HCT116 (cell line): ENCODE measurements around the gene ICOSLG. TPM values are rescaled to one million over a fixed set of nuclear protein-coding genes. Genes with fewer than 3 reads are reported as not detected.

Source experiments
- ATAC-seq: fragments of 200-7000 bp; cut with Tn5 transposase; 2 replicates; pipeline ENCODE4 v1.9.1; 2020; ENCODE audit warnings: mild to moderate bottlenecking, moderate library complexity
- BruUV-seq: library from RNA; stranded (reverse); fragments of 400-500 nt; replicated peaks from 2 replicates; lab custom pipeline; 2021; lab: Mats Ljungman, UMichigan
- CTCF ChIA-PET: fragments of 300-600 bp; sonication (Branson Sonifier 250); formaldehyde crosslinking; loops from one replicate; lab custom pipeline; 2021; ENCODE audit warnings: antibody characterized with exemption; lab: Charles Lee
- POLR2A ChIA-PET: fragments of 300-600, 350-600 bp; sonication (Branson Sonifier 250); formaldehyde crosslinking; loops from one replicate; lab custom pipeline; 2021; ENCODE audit warnings: antibody characterized with exemption; lab: Charles Lee
- RAD21 ChIA-PET, 2 experiments: fragments of 300-600 bp; sonication (Branson Sonifier 250); formaldehyde crosslinking; loops; one replicate each; lab custom pipeline; 2023; ENCODE audit warnings: low total read pairs in 2 of 2; ENCODE audit not compliant: uncharacterized antibody in 2 of 2, unreplicated experiment in 2 of 2, low non-redundant PET in 1 of 2; lab: Charles Lee
- DNase-seq: peaks from one replicate; pipeline ENCODE4 v3.0.0-alpha.2; 2010; ENCODE audit warnings: low read depth, low spot score
- H2AFZ ChIP-seq: fragments of 200-600 bp; shearing (Covaris generic), sonication (generic); 2 replicates; pipeline ENCODE4 v1.6.1; 2017; ENCODE audit warnings: low read depth, mixed run types, mixed read lengths, antibody characterized with exemption, low read length; ENCODE audit not compliant: poor library complexity, severe bottlenecking
- H3K27ac ChIP-seq: 2 replicates; pipeline ENCODE4 v1.5.1; 2012; ENCODE audit warnings: low read depth, low read length
- H3K27me3 ChIP-seq: fragments of 200-600 bp; sonication (generic); 2 replicates; pipeline ENCODE4 v1.6.1; 2016; ENCODE audit warnings: mixed run types, low read length, mixed read lengths; ENCODE audit not compliant: insufficient read depth
- H3K36me3 ChIP-seq, 2 experiments: fragments of 200-500 bp in 1 of 2; fragments of 200-600 bp in 1 of 2; sonication (Bioruptor generic) in 1 of 2; sonication (generic) in 1 of 2; 2 replicates each; pipeline versions ENCODE4 v1.5.1 to v1.6.1; 2014 to 2016; ENCODE audit warnings: low read length in 2 of 2, inconsistent platforms in 1 of 2, mixed read lengths in 1 of 2, mixed run types in 1 of 2; ENCODE audit not compliant: insufficient read depth in 2 of 2, control insufficient read depth in 1 of 2
- H3K4me1 ChIP-seq, 2 experiments: fragments of 200-600 bp in 1 of 2; sonication (generic) in 1 of 2; 2 replicates each; pipeline versions ENCODE4 v1.5.1 to v1.6.1; 2012 to 2017; ENCODE audit warnings: low read length in 2 of 2, inconsistent platforms in 1 of 2, mild to moderate bottlenecking in 1 of 2, mixed read lengths in 1 of 2, mixed run types in 1 of 2, moderate library complexity in 1 of 2; ENCODE audit not compliant: insufficient read depth in 2 of 2, control insufficient read depth in 1 of 2
- H3K4me2 ChIP-seq: fragments of 200-600 bp; sonication (generic); 2 replicates; pipeline ENCODE4 v1.6.1; 2017; ENCODE audit warnings: mixed run types, low read length, mixed read lengths
- H3K4me3 ChIP-seq, 2 experiments: fragments of 200-600 bp in 1 of 2; sonication (generic) in 1 of 2; replicated peaks in 1 of 2; 2 replicates each; pipeline ENCODE4 v1.5.1; 2011 to 2016; ENCODE audit warnings: low read length in 2 of 2, control low read depth in 1 of 2, low read depth in 1 of 2, mild to moderate bottlenecking in 1 of 2, mixed read lengths in 1 of 2, mixed run types in 1 of 2
- H3K79me2 ChIP-seq: fragments of 200-600 bp; sonication (generic); 2 replicates; pipeline ENCODE4 v1.6.1; 2017; ENCODE audit warnings: mild to moderate bottlenecking, mixed run types, low read length, moderate library complexity, mixed read lengths; ENCODE audit not compliant: insufficient read depth
- H3K9ac ChIP-seq: fragments of 200-600 bp; sonication (generic); 2 replicates; pipeline ENCODE4 v1.6.1; 2016; ENCODE audit warnings: low read length, mixed read lengths
- H3K9me2 ChIP-seq: fragments of 200-600 bp; sonication (generic), shearing (Covaris generic); 2 replicates; pipeline ENCODE4 v1.6.1; 2017; ENCODE audit warnings: mixed run types, mild to moderate bottlenecking, moderate library complexity; ENCODE audit not compliant: insufficient read depth
- H3K9me3 ChIP-seq, 2 experiments: fragments of 200-500 bp in 1 of 2; fragments of 200-600 bp in 1 of 2; sonication (Bioruptor generic) in 1 of 2; sonication (generic) in 1 of 2; 2 replicates each; pipeline ENCODE4 v1.6.1; 2014 to 2017; ENCODE audit warnings: low read length in 2 of 2, mixed read lengths in 2 of 2, inconsistent platforms in 1 of 2, low read depth in 1 of 2, mild to moderate bottlenecking in 1 of 2, mixed run types in 1 of 2, moderate library complexity in 1 of 2; ENCODE audit not compliant: control insufficient read depth in 1 of 2, insufficient read depth in 1 of 2
- H4K20me1 ChIP-seq: fragments of 200-600 bp; sonication (generic), shearing (Covaris generic); 2 replicates; pipeline ENCODE4 v1.6.1; 2017; ENCODE audit warnings: mixed run types, mild to moderate bottlenecking, moderate library complexity; ENCODE audit not compliant: insufficient read depth
- CBX3 ChIP-seq: IDR thresholded peaks from 2 replicates; pipeline ENCODE4 v1.6.1; 2012; ENCODE audit warnings: low read depth
- CEBPB ChIP-seq: IDR thresholded peaks from 2 replicates; pipeline ENCODE4 v1.6.1; 2012; ENCODE audit warnings: low read depth
- EGR1 ChIP-seq: IDR thresholded peaks from 2 replicates; pipeline ENCODE4 v1.6.1; 2012; ENCODE audit warnings: low read depth
- EZH2 ChIP-seq: fragments of 200-600 bp; sonication (generic); IDR thresholded peaks from 2 replicates; pipeline ENCODE4 v1.6.1; 2017; ENCODE audit warnings: antibody characterized with exemption, mixed run types
- EZH2phosphoT487 ChIP-seq: fragments of 200-600 bp; IDR thresholded peaks from 2 replicates; pipeline ENCODE4 v1.6.1; 2018; ENCODE audit warnings: antibody characterized with exemption, borderline replicate concordance
- FOSL1 ChIP-seq: IDR thresholded peaks from 2 replicates; pipeline ENCODE4 v1.6.1; 2012; ENCODE audit warnings: low read depth
- JUND ChIP-seq: IDR thresholded peaks from 2 replicates; pipeline ENCODE4 v1.6.1; 2012
- POLR2A ChIP-seq: IDR thresholded peaks from 2 replicates; pipeline ENCODE4 v1.7.0; 2011; ENCODE audit warnings: borderline replicate concordance; ENCODE audit not compliant: insufficient read depth, insufficient read length; ENCODE audit errors: extremely low read depth
- SIN3A ChIP-seq: IDR thresholded peaks from 2 replicates; pipeline ENCODE4 v1.6.1; 2012; ENCODE audit warnings: low read depth
- SP1 ChIP-seq: IDR thresholded peaks from 2 replicates; pipeline ENCODE4 v1.6.1; 2012; ENCODE audit warnings: low read depth
- SRF ChIP-seq: IDR thresholded peaks from 2 replicates; pipeline ENCODE4 v1.6.1; 2012; ENCODE audit warnings: low read depth
- TCF7L2 ChIP-seq: IDR thresholded peaks from 2 replicates; pipeline ENCODE4 v1.7.0; 2011; ENCODE audit warnings: borderline replicate concordance, inconsistent platforms; ENCODE audit not compliant: insufficient read depth, insufficient read length; ENCODE audit errors: extremely low read depth
- YY1 ChIP-seq: IDR thresholded peaks from 2 replicates; pipeline ENCODE4 v1.6.1; 2011; ENCODE audit warnings: low read length, low read depth, moderate library complexity, mild to moderate bottlenecking; ENCODE audit not compliant: insufficient replicate concordance; ENCODE audit errors: extremely low read depth
- intact Hi-C: fragments of 100-400 bp; cut with micrococcal nuclease; formaldehyde crosslinking; loops from 2 replicates; pipeline ENCODE4 v1.10.0; 2022
- total RNA-seq: library from RNA; stranded (reverse); gene quantifications from one replicate; pipeline ENCODE4 v1.2.1, GENCODE V29; 2021; ENCODE audit not compliant: unreplicated experiment
- TF ChIP-seq, protein P1 (sequence below), 3 experiments: fragments of 200-600 bp in 1 of 3; sonication (generic) in 1 of 3; IDR thresholded peaks in 2 of 3; conservative IDR thresholded peaks in 1 of 3; 2 replicates each; pipeline ENCODE4 v1.5.1; 2012 to 2017; ENCODE audit warnings: low read depth in 2 of 3, low read length in 2 of 3, antibody characterized with exemption in 1 of 3, borderline replicate concordance in 1 of 3, control low read depth in 1 of 3, mild to moderate bottlenecking in 1 of 3, mixed read lengths in 1 of 3, mixed run types in 1 of 3, moderate library complexity in 1 of 3; ENCODE audit not compliant: insufficient read depth in 1 of 3
- TF ChIP-seq, protein P2 (sequence below): IDR thresholded peaks from 2 replicates; pipeline ENCODE4 v1.6.1; 2012
- TF ChIP-seq, protein P3 (sequence below): IDR thresholded peaks from 2 replicates; pipeline ENCODE4 v1.6.1; 2012

The ICOSLG gene
- total RNA-seq, 1 experiment from 2014 or later = 4.7 TPM

DNA sequence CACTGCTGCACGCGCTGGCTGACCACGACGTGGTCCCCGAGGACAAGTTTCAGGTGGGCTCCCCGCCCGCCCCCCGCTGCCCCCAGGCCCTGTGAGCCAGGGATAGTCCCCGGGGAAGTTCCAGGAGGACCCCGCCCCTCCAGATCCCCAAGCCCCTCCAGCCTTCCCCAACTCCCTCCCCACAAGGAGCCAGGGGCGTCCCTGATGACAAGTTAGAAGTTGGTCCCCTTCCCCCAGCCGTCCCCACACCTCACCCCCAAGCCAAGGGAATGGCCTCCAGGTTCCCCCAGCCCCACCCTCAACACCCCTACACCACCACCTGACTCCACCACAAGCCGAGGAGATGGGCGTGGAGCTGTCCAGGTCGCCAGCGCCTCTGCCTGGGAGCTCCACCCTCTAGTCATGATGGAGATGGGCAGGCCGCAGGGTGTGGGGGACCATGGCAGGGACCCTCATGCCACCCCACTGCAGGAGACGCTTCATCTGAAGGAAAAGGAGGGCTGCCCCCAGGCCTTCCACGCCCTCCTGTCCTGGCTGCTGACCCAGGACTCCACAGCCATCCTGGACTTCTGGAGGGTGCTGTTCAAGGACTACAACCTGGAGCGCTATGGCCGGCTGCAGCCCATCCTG is 45.5 kb upstream of the ICOSLG start:
- DNase-seq (no peak), ATAC-seq (no peak)
- H3K9me3 ChIP-seq = no peaks in the 10 kb centered on the region
- ChIA-PET CTCF (interaction anchor here (1.7 kb wide), 1 partner anchor 12 kb away, joined by 8 read pairs; no protein-coding TSS in a partner anchor), RAD21 (no interaction called here), POLR2A (no interaction called here)
- no TSS peak for BruUV-seq
- no peaks in the 10 kb centered on the region for H3K9me2 ChIP-seq
- no peak for TF ChIP-seq SIN3A
- no peaks in the 10 kb centered on the region for H3K36me3 ChIP-seq
- no peak overlapping the region for H2AFZ ChIP-seq
- H3K9ac ChIP-seq = no peak overlapping the region
- no peak overlapping the region for H3K4me3 ChIP-seq
- H3K4me1 ChIP-seq = no peaks in the 10 kb centered on the region
- intact Hi-C loops = no loop called here
- H4K20me1 ChIP-seq = no peaks in the 10 kb centered on the region
- H3K27me3 ChIP-seq = no peaks in the 10 kb centered on the region
- no peak overlapping the region for H3K4me2 ChIP-seq
- no peaks in the 10 kb centered on the region for H3K79me2 ChIP-seq
- no peak overlapping the region for H3K27ac ChIP-seq

DNA sequence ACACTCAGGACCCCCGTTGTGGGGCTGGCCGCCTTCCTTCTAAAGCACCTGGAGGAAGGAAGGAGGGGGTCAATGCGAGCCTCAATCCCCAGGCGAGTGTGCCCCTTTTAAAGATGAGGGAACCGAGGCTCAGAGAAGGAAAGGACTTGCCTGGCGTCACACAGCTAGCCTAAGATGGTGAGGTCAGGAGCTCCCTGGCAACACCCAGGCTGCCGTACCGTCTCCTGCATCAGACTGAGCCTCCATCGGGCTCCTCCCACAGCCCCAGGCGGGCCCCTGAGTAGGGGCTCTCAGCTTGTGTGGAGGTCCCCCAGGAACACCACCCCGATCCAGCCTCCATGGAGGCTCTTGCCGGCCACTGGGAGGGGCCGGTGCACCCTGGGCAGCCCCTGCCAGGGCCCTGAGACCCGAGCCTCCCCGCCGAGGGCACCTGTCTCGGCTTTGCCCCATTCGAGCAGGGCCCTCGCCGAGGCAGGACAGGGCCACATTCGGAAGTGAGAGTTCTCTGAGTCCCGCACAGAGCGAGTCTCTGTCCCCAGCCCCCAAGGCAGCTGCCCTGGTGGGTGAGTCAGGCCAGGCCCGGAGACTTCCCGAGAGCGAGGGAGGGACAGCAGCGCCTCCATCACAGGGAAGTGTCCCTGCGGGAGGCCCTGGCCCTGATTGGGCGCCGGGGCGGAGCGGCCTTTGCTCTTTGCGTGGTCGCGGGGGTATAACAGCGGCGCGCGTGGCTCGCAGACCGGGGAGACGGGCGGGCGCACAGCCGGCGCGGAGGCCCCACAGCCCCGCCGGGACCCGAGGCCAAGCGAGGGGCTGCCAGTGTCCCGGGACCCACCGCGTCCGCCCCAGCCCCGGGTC is 44.6 kb upstream of the ICOSLG start, which contains the start of gene AIRE:
TSS of gene AIRE (plus strand) at position 739 of the 855 bp plus-strand sequence. CDS start 131 bp downstream, outside the sequence.
- Histone ChIP-seq H3K4me3 (no peak within 1 kb of the TSS), H4K20me1 (no peaks in the 10 kb centered on the region), H3K27ac (no peak within 1 kb of the TSS), H3K27me3 (no peaks in the 10 kb centered on the region), H3K4me2 (no peak within 1 kb of the TSS), H3K9me3 (no peaks in the 10 kb centered on the region), H3K9ac (no peak within 1 kb of the TSS), H2AFZ (no peak within 1 kb of the TSS), H3K4me1 (no peaks in the 10 kb centered on the region), H3K79me2 (no peaks in the 10 kb centered on the region), H3K36me3 (no peaks in the 10 kb centered on the region), H3K9me2 (no peaks in the 10 kb centered on the region)
- DNase-seq = no peak
- ChIA-PET CTCF (interaction anchor here (1.7 kb wide), 1 partner anchor 12 kb away, joined by 8 read pairs; no protein-coding TSS in a partner anchor), RAD21 (no interaction called here), POLR2A (no interaction called here)
- no TSS peak for BruUV-seq
- intact Hi-C loops = no loop called here
- ATAC-seq = no peak
- TF ChIP-seq, protein P1, sequence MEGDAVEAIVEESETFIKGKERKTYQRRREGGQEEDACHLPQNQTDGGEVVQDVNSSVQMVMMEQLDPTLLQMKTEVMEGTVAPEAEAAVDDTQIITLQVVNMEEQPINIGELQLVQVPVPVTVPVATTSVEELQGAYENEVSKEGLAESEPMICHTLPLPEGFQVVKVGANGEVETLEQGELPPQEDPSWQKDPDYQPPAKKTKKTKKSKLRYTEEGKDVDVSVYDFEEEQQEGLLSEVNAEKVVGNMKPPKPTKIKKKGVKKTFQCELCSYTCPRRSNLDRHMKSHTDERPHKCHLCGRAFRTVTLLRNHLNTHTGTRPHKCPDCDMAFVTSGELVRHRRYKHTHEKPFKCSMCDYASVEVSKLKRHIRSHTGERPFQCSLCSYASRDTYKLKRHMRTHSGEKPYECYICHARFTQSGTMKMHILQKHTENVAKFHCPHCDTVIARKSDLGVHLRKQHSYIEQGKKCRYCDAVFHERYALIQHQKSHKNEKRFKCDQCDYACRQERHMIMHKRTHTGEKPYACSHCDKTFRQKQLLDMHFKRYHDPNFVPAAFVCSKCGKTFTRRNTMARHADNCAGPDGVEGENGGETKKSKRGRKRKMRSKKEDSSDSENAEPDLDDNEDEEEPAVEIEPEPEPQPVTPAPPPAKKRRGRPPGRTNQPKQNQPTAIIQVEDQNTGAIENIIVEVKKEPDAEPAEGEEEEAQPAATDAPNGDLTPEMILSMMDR (IDR thresholded peaks at IDR 0.05 in 2 of 3, conservative IDR thresholded peaks at IDR 0.05 in 1 of 3; ENCODE audit: borderline replicate concordance in 1 of 3, insufficient read depth in 1 of 3, low read depth in 2 of 3, low read length in 2 of 3) = no peak
- TF ChIP-seq EGR1 = no peak
- TF ChIP-seq, protein P2, sequence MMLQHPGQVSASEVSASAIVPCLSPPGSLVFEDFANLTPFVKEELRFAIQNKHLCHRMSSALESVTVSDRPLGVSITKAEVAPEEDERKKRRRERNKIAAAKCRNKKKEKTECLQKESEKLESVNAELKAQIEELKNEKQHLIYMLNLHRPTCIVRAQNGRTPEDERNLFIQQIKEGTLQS = no peak
- TF ChIP-seq FOSL1 = no peak
- no peak for TF ChIP-seq POLR2A
- no peak for TF ChIP-seq SRF
- TF ChIP-seq YY1 = no peak
- no peak for TF ChIP-seq CBX3
- TF ChIP-seq CEBPB = no peak
- no peak for TF ChIP-seq EZH2
- TF ChIP-seq TCF7L2 = no peak
- TF ChIP-seq, protein P3, sequence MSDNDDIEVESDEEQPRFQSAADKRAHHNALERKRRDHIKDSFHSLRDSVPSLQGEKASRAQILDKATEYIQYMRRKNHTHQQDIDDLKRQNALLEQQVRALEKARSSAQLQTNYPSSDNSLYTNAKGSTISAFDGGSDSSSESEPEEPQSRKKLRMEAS = no peak
- no peak for TF ChIP-seq EZH2phosphoT487
- TF ChIP-seq JUND = no peak
- TF ChIP-seq SP1 = no peak
